Endometrium (tissue), 2 donors: ENCODE data around the gene AQP5.

ENCODE experiments used
- FAIRE-seq: peaks from 2 replicates; lab custom pipeline; 2012; peaks lifted over from hg19 to GRCh38; lab: Jason Lieb, UNC
- donor health status: control.
- donor health status: control.

Gene AQP5

DNA sequence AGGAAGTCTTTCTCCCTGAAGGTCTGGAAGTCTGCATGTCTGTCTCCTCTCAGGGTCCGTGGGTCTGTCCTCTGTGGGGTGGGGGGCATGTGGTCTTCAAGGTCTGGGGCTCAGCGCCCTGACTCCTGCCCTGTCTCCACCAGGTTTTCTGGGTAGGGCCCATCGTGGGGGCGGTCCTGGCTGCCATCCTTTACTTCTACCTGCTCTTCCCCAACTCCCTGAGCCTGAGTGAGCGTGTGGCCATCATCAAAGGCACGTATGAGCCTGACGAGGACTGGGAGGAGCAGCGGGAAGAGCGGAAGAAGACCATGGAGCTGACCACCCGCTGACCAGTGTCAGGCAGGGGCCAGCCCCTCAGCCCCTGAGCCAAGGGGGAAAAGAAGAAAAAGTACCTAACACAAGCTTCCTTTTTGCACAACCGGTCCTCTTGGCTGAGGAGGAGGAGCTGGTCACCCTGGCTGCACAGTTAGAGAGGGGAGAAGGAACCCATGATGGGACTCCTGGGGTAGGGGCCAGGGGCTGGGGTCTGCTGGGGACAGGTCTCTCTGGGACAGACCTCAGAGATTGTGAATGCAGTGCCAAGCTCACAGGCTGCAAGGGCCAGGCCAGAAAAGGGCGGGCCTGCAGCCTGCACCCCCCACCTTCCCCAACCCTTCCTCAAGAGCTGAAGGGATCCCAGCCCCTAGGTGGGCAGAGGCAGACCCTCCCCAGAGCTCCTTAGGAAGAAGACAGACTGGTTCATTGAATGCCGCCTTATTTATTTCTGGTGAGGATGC lies 3.4 kb downstream of the AQP5 start:
- FAIRE-seq = no peak

DNA sequence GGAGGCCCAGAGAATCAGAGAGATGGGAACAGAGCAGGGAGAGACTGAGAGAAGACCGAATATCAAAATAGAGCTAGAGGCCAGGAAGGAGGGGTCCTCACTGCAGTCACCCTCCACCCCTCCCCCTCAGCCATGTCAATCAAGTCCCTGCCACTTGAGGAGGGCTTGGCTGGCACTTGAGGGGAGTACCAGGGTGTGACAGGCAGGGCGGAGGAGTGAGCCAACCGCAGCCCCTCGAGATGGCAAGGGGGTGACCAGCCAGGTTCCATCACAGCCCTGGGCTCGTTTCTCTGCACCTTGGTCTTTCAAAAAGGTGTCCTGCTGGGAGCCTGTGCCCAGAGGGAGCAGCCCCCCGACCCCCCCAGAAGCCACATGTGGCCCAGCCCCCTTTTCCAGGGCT lies 4.2 kb downstream of the AQP5 start:
- no peak for FAIRE-seq

DNA sequence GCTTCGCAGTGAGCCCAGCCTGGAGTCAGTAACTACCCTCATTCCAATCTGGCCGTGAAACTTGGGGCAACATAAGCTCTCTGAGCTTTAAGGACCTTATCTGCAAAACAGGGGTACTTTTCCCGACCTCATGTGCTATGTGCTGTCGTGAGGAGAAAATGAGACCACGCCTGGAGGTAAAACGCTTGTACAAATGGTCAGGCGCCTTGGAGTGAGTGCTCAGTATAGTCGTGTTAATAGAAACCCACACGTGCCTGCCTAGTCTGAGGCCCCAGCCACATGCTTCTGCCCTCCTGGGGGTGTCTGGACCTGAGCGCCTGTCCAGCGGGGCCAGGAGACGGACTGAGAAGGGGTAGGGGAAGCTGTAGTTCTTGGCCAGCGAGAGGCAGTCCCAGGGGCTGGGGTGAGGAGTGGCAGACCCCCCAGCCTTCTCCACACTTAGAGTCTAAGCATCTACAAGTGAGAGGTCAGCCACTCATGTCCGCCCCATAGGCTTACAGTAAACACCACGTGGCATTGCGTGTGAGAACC lies 4.9 kb downstream of the AQP5 start:
- no peak for FAIRE-seq

DNA sequence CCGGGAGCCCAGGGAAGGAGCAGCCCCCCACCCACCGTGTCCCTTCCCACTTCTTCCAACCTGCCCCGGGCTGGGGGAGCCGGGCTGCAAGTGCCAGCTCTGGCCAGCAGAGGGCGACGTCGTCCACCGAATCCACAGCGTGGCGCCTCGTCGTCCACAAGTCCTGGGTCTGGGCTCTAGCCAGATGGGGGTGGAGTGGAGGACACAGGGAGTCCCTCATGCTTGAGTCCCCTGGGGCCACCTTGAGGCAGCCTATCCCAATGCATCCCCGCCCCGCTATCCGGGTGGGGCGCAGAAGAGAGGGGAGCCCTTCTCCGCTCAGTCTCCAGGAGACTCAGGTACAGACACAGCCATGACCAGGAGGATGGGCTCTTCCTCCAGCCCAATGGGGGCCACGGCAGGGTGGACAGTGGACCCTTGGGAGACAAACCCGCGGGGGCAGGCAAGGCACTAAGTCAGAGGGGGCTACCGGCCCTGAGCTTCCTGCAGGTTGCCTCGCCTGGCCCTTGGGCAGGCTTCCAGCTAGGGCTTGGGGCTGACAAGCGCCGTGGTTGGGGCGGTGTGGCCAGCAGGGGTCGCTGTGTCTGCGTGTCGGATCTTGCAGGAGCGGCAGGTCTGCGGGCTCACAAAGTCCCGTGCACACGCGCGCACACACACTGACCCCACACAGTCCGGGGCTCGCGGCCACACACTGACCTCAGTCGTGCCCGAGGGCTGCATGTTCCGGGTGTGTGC lies 5.5 kb downstream of the AQP5 start:
- no peak for FAIRE-seq

DNA sequence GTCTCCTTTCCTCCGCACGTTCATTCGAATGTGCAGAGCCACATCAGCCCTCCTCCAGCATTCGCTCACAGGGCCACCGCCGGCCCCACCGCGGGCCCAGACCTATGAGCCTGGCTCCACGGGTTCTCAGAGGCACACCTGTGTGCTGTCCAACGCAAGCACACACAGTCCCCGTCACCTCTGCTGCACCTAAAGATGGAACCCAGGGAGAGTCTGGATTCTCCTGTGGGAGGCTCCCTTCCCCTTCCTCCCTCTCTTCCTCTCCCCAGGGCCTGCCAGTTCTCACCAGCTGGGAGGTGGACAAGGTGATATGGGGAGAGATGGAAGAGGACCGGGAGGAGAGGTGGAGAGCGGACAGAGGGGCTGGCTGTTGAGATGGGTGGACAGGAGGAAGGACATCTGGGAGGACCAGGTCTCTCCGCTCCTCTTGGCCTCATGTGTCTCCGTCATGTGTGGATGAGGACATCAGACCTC lies 6.1 kb downstream of the AQP5 start:
- no peak for FAIRE-seq

DNA sequence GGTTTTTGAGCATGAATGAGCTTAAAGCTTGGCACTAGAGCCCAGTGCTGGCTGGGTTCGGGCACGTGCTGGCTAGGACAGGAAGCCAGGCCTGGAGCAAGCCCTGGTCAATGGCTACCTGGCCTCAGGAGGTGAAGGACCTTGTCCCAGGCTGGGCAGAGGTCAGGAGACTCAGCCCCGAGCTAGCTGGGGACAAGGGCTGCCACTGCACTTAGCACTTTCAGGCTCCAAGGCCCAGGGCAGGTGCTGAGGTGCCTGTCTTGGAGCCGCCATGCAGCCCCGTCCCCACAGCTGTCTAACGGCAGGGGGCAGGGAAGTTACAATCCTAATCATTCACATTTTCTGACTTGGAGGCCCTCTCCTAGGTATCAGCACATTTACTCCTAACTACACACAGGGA lies 6.8 kb downstream of the AQP5 start:
- FAIRE-seq = no peak

DNA sequence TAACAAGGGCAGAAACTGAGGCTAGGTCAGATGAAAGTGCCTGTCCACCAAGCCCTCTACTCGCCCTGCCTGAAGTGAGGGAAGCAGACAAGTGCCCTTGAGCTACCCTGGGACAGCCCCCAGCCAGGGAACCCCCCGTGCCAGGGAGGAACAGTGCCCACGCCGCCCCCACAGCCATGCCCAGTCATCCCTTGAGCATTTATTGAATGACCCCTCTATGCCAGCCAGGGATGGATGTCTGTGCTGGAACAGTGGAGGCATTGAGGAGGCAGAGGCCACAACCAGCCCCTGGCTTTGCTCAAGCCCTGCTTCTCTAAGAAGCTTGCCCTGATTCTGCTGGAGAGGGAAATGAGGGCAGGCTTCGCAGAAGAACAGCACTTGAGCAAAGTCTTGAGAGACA lies 7.4 kb downstream of the AQP5 start:
- no peak for FAIRE-seq

DNA sequence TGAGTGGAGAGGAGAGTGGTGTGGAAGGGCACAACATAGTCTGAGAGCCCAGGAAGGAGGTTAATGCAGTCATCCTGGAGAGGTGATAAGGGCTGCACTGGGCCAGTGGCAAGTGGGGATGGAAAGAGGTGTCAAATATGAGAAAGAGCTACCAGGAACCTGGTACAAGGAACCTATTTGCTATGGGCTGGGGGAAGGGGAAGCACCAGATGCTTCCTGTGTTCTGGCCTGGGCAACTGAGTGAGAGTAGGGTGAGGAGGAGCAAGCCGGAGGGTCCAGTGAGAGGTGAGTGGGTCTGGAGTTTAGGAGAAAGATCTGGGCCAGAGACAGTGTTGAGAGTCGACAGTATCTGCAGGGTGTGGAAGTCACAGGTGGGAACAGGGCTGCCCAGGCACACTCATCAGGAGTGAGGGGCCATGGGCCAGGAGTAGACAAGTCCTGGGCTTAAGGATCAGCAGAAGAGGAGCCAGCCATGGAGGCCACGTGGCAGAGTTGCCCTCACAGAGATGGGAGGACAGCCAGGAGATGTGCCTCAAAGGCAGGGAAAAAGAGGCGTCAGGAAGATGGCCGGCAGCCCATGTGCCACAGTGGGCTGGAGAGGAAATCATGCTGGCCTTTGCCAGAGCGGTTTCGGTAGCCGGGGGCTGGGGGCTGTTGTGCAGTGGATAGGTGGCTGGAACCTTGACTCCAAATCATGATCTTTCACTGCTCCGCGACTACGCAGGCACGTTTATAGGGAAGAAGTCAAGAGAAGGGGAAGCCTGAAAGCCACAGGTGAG lies 8.2 kb downstream of the AQP5 start:
- FAIRE-seq = no peak

DNA sequence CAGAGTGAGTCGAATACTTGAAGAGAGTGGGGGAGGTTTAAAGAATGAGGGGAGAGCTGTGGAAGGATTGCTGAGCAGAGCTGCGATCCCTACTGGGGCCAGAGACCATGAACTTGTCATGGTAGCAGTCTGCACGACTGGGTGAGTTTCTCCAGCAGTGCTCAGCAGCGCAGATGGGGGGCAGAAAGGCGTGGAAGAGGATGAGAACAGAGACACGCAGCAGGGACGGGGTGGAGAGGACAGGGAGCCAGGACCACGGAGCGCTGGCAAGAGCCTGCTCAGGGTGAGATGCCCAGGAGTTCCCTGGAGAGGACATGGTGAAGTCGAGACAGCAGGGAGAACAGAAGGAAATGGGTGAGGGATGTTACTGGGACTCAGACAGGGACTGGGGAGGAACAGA lies 9.0 kb downstream of the AQP5 start:
- no peak for FAIRE-seq

DNA sequence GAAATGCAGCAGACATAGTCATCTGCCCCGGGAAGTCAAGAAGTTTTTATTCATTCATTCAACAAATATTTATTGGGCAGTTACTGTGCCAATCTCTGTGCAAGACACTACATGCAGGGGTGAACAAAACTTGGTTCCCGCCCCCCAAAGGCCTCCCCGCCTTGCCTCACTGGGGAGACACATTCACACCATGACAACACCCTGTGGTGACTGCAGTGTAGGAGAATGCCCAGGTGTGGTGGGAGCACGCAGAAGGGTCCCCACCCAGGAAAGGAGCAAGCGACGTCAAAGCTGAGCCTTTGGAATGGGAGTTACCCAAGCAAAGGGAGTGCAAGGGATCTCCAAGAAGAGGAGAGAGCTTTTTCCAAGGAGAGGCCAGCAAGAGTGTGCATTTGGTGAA lies 9.5 kb downstream of the AQP5 start:
- no peak for FAIRE-seq

DNA sequence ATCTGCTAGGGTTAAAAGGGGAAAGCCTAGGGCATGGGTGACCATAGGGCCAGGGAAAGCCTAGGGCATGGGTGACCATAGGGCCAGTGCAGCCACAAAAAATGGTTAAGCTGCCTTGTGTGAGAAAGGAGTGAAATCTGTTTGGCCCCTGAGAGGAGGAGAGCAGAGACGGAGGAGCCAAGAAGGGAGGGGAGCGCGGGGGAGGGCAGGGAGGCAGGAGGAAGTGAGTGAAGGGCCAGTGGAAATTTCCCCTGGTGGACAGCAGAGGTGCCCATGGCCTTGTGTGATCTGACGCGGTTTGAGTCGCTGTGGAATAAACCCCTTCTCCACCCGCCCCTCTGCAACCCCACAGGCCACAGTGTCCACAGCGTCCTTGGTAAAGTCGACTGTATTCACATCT lies 10.5 kb downstream of the AQP5 start:
- FAIRE-seq = no peak

DNA sequence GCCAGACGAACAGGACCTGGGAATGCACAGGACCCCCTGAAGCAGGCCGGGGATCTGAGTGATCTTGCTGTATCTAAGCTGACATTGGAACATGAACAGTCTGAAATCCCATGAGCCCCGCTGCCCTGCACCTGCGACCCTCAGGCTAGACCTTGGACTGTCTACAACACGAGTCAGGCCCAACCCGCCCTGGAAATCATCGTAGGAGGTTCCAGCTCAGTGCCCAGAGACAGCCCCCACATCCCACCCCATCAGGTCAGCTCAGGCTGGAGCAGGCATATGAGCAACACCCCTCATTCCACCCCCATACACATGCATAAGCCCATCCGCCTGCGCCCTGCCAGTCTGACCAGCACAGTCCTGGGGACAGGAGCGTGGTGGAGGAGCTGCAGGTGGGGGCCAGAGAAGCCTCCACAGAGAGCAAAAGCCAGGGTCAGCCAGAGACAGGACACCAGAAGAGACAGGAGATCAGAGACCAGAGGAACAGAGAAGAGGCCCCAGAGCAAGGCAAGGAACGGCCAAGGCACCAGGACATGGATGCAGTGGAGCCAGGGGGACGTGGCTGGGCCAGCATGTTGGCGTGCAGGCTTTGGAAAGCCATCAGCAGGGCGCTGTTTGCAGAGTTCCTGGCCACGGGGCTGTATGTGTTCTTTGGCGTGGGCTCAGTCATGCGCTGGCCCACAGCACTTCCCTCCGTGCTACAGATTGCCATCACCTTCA lies 11.1 kb downstream of the AQP5 start, which contains the start of gene AQP6:
Gene AQP6 (plus strand): TSS at position 307 of the 720 bp plus-strand sequence. CDS start 227 bp downstream, at position 534.
- FAIRE-seq = no peak

DNA sequence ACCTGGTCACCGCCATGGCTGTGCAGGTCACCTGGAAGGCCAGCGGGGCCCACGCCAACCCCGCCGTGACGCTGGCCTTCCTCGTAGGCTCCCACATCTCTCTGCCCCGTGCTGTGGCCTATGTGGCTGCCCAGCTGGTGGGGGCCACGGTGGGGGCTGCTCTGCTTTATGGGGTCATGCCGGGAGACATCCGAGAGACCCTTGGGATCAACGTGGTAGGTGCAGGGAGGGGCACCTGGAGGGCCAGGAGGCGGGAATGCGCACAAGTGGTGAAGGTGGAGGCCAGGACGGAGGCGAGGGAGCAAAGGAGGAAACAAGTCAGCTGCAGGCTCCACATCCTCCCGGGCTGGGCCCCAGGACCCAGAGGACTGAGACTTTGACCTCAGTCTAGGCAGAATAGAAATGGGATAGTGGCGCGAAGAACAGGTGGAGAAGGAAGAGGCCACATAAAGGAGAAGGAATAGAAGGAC lies 11.7 kb downstream of the AQP5 start:
- no peak for FAIRE-seq

DNA sequence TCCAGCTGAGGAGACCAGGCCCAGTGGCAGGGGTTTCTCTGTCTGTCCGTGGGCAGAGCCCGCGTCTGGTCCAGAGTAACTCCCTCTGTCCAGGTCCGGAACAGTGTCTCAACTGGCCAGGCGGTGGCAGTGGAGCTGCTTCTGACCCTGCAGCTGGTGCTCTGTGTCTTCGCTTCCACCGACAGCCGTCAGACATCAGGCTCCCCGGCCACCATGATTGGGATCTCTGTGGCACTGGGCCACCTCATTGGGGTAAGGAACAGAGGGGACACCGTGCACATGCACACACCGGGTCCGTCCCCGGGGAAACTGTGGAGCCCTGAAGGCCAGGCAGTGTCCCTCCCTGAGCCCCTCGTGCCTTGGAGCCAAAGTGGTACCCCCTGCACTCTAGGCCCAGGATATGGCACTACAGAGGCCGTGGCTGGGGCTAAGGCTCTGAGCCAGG lies 12.6 kb downstream of the AQP5 start:
- no peak for FAIRE-seq

DNA sequence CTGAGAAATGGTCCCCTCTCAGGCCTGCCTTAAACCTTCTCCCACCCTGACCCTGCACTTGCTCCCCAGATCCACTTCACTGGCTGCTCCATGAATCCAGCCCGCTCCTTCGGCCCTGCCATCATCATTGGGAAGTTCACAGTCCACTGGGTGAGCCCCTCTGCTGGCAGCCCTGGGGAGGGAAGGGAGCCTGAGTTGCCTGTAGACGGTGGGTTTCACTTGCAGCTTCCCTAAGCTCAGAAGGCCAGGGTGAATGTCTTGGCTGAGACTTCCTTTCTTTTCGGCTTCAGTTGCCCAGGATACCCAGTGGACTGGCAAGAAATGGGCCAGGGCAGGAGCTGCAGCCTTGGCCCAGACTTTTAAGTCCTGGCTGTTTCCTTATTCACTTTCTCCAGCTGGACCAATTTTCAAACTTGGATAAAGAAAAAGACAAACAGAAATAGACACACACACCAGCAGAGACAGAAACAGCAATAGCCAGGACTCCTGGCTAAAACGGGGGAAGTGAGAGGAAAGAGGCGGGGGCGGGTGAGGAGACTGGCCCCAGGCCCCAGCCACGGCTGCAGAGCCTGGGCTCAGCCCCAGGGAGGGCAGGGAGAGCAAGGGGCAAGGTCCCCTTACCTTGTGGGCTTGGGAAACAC lies 13.1 kb downstream of the AQP5 start:
- no peak for FAIRE-seq

DNA sequence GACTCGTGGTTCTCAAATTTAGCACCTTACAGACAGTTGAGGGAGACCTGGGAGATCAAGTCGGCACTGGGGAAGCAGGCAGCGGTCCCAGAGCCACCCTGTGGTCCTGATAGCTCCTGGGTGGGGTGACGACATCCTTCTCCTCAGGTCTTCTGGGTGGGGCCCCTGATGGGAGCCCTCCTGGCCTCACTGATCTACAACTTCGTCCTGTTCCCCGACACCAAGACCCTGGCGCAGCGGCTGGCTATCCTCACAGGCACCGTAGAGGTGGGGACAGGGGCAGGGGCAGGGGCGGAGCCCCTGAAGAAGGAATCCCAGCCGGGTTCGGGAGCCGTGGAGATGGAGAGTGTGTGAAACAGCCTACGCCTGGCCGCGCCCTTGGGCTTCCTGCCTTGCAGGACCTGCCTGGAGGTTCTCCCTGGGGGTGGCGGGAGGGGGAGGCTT lies 13.7 kb downstream of the AQP5 start:
- no peak for FAIRE-seq

DNA sequence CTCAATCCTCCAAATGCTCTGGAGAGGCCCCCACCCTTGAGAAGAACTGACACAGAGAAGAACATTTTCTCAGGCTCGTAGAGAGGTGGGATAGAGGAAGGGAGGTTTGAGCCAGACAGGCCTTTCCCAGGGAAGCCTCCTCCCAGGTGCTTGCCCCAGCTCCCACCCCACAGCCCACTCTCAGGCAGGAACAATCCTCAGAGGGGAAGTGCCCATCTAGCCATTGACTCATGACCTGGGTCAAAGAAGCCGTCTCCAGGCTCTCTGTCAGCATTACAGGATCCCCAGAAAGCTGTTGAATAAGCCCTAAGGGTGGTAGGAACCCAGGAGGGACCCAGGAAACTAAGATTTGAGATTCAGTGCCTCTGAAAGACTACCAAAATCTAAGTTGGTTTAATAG lies 14.9 kb downstream of the AQP5 start:
- no peak for FAIRE-seq

DNA sequence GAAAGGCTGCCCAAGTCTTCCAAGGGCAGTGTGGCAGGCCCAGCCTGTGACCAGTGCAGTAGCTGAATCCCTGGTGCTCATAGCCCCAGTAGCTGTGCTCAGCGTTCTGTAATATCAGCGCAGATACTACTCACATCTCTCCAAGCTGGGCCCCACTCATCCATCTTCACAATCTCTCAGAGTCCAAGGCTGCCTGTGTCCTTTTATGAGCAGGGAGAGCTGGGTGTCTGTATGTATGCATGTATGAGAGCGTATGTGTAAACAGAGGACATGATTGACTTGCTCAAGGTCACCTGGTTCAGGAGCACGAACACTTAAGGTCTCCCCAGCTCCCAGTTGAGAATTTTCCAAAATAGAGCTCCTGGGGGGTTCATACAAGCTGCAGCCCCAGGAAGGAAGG lies 16.5 kb downstream of the AQP5 start:
- FAIRE-seq = no peak

DNA sequence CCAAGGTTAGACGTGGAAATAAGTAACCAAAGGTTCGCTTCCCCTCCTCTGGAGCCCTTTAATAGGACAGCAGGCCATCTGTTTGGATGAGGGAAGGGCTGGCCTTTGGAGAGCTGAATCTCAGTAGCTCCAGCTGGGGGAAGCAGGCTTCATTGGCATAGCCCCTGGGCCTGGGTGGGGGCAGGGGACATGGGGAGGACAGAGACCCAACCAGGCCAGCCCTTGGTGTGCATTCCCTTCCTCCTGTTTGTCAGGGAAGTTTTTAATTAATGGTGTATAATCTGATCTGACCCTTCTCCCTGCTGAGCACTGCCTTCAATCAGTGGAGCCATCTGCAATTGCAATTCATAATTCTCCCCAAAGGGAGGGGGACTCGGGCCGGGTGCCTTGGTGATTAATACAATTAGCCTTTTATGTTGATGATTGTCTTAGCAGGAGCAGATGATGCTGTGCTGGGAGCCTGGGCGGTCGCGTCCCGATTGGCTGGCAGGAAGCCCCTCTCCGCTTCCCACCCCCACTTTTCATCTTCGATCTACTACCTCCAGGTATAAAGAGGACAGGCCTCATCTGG lies 17.4 kb downstream of the AQP5 start:
- no peak for FAIRE-seq

DNA sequence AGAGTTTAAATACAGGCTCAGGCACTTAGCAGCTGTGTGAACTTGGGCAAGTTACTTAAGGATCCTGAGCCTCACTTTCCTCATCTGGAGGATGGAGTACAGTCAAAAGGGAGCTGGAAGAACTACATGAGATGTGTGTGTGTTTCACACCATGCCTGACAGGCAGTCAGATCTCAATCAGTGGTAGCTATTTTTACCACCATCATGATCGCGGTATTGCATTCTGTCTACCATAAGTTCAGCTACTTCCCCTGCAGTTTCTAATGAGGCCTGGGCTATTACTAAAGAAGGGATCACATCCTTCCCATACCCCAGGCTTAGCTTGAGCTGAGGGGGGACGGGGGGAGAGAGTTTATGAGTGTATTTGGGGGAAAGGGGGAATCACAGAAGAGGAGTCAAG lies 18.1 kb downstream of the AQP5 start:
- no peak for FAIRE-seq
